Measurements from ENCODE around the gene ERMN.
A peak's percentile ranks its signal among the peaks of the same experiment; 100 is the strongest.

The ERMN gene

DNA sequence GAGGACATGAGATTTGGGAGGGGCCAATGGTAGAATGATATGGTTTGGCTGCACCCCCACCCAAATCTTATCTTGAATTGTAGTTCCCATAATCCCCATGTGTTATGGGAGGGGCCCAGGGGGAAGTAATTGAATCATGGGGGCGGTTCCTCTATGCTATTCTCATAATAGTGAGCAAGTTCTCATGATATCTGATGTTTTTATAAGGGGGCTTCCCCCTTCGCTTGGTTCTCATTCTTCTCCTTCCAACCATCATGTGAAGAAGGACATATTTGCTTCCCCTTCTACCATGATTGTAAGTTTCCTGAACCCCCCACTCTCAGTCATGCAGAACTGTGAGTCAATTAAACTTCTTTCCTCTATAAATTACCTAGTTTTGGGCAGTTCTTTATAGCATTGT lies 37.0 kb upstream of the ERMN start:
- Histone ChIP-seq H3K27me3 (replicated peaks) (no peaks in the 10 kb centered on the region), H3K4me3 (ENCODE audit: low read depth, low read length) (no peak overlapping the region), H3K27ac (no peak overlapping the region), H3K36me3 (replicated peaks) (no peaks in the 10 kb centered on the region)
- no peak for DNase-seq
- TF ChIP-seq, protein P1, sequence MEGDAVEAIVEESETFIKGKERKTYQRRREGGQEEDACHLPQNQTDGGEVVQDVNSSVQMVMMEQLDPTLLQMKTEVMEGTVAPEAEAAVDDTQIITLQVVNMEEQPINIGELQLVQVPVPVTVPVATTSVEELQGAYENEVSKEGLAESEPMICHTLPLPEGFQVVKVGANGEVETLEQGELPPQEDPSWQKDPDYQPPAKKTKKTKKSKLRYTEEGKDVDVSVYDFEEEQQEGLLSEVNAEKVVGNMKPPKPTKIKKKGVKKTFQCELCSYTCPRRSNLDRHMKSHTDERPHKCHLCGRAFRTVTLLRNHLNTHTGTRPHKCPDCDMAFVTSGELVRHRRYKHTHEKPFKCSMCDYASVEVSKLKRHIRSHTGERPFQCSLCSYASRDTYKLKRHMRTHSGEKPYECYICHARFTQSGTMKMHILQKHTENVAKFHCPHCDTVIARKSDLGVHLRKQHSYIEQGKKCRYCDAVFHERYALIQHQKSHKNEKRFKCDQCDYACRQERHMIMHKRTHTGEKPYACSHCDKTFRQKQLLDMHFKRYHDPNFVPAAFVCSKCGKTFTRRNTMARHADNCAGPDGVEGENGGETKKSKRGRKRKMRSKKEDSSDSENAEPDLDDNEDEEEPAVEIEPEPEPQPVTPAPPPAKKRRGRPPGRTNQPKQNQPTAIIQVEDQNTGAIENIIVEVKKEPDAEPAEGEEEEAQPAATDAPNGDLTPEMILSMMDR (IDR thresholded peaks at IDR 0.05; ENCODE audit: low read depth, low read length, missing control alignments): no peak
- in situ Hi-C loops (cut with HindIII; ENCODE audit: low pct_ligation_motif_present, low sequenced_read_pairs): no loop called here

DNA sequence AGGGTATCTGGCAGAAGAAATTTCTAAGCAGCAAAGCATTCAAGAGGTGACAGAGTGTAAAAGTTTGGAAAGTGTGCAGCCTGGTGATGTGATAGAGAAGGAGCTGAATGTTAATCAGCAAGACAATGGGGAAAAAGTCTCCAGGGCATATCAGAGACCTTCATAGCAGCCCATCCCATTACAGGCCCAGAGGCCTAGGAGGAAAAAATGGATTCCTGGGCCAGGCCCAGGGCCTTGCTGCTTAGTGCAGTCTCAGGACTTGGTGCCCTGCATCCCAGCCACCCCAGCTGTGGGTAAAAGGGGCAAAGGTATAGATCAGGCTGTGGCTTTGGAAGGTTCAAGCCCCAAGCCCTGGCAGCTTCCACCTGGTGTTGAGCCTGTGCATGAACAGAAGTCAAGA lies 35.9 kb upstream of the ERMN start:
- Histone ChIP-seq H3K36me3 (replicated peaks) (no peaks in the 10 kb centered on the region), H3K27ac (no peak overlapping the region), H3K27me3 (replicated peaks) (no peaks in the 10 kb centered on the region), H3K4me3 (ENCODE audit: low read depth, low read length) (no peak overlapping the region)
- DNase-seq: no peak
- in situ Hi-C loops (cut with HindIII; ENCODE audit: low pct_ligation_motif_present, low sequenced_read_pairs): no loop called here
- TF ChIP-seq, protein P1 (IDR thresholded peaks at IDR 0.05; ENCODE audit: low read depth, low read length, missing control alignments): no peak

DNA sequence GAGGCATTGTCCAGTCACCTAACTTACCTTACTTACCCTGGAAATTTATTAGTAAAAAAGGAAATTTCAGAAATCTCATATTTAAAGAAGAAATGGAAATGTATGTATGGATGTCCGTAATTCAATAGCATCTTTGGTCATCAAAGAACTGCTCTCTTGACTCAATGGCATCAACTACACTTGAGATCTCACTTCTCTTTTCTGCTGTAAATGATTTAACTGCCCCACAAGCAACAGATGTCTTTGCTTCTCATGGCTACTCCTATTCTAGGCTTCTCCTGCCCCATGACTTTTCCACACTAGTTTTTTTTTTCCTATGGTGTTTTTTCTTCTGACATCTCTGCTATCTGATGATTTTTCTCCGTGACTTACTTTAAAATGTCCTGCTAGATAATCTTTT lies 34.0 kb upstream of the ERMN start:
- in situ Hi-C loops (cut with HindIII; ENCODE audit: low pct_ligation_motif_present, low sequenced_read_pairs): no loop called here
- H3K36me3 ChIP-seq (replicated peaks): no peaks in the 10 kb centered on the region
- TF ChIP-seq, protein P1 (IDR thresholded peaks at IDR 0.05; ENCODE audit: low read depth, low read length, missing control alignments): no peak
- H3K27ac ChIP-seq: no peak overlapping the region
- DNase-seq: no peak
- H3K4me3 ChIP-seq (ENCODE audit: low read depth, low read length): no peak overlapping the region
- H3K27me3 ChIP-seq (replicated peaks): no peaks in the 10 kb centered on the region

DNA sequence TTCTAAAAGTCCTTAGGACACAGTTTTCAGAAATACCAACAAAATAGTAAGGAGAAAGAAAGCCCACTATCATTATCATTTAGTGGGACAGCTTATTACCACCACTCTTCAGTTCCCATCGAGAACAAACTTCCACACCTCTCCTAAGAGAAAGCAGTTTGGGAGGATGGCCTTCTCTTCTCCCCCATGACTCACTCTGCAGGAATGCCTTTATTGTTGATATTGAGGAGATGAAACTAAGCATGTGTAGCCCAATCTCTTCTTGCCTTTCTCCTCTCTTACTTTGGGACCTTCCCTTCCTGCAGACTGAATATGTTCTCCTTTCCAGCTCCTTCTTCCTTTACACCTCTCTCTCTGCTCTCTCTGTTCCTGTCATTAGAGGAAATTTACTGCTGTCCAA lies 30.0 kb upstream of the ERMN start:
- TF ChIP-seq, protein P1 (IDR thresholded peaks at IDR 0.05; ENCODE audit: low read depth, low read length, missing control alignments): no peak
- no peaks in the 10 kb centered on the region for H3K36me3 ChIP-seq (replicated peaks)
- no peaks in the 10 kb centered on the region for H3K27me3 ChIP-seq (replicated peaks)
- H3K4me3 ChIP-seq (ENCODE audit: low read depth, low read length): no peak overlapping the region
- DNase-seq: no peak
- no peak overlapping the region for H3K27ac ChIP-seq
- in situ Hi-C loops (cut with HindIII; ENCODE audit: low pct_ligation_motif_present, low sequenced_read_pairs): no loop called here

DNA sequence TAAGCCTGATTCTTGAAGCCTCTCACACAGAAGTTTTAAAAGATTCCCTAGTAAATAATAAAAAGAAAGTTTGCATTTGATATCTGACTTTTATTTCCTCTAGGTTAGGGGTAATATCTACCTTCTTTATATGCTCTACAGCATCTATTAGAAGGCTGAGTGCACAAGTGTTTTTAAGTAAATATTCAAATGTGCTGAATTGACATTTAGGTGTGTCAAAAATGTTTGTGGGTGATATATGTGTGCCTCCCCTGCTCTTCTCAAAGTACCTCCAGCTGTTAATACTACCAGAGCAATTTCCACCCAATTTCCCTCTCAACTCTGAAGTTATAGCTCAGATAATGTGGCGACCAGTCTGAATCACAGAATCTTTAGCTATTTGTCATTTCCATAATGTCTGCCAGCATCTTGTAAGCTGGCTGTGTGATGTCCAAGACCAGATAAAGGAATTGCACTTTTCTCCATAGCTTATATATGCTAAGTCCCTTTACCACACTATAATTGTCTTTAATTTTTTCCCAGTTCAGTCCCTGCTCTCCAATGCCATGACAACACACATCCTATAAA lies 24.4 kb upstream of the ERMN start:
- in situ Hi-C loops (cut with HindIII; ENCODE audit: low pct_ligation_motif_present, low sequenced_read_pairs): no loop called here
- Histone ChIP-seq H3K27ac (no peak overlapping the region), H3K36me3 (replicated peaks) (no peaks in the 10 kb centered on the region), H3K4me3 (ENCODE audit: low read depth, low read length) (no peak overlapping the region), H3K27me3 (replicated peaks) (no peaks in the 10 kb centered on the region)
- peak; percentile 29 for DNase-seq
- TF ChIP-seq, protein P1 (IDR thresholded peaks at IDR 0.05; ENCODE audit: low read depth, low read length, missing control alignments): no peak

DNA sequence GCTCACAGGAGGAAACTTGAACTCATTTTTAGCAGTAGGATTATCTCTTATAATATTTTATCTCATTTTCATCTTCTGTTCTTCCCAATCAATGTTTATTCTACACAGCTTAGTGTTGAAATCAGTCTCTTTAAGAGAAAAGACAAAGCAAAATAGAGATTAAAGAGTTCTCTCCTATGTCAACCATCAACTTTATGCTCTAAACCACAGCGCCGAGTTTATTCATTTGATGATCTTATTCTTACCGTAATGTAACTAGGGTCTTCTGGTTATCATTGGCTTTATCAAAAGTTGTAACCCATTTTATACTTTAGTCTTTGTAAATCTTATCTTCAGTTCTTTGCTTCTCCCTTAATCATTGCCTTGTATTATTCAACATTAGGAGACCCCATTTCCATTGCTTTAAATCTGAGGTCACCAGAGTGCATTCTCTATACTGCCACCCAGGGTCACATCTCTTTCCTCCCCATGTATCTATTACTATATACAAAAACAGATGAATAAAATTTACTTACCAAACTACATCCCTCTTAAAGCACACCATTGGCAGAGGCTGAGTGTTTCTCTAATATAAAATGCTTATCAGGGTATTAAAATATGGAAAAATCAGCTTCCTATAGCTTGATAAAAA lies 22.8 kb upstream of the ERMN start:
- TF ChIP-seq, protein P1 (IDR thresholded peaks at IDR 0.05; ENCODE audit: low read depth, low read length, missing control alignments): no peak
- Histone ChIP-seq H3K36me3 (replicated peaks) (no peaks in the 10 kb centered on the region), H3K27ac (no peak overlapping the region), H3K27me3 (replicated peaks) (no peaks in the 10 kb centered on the region), H3K4me3 (ENCODE audit: low read depth, low read length) (no peak overlapping the region)
- in situ Hi-C loops (cut with HindIII; ENCODE audit: low pct_ligation_motif_present, low sequenced_read_pairs): no loop called here
- no peak for DNase-seq

Measured in brain microvascular endothelial cell (primary cell).